Aorta (tissue), 5 donors: Measurements from ENCODE around the gene NIPSNAP3A. TPM values are rescaled to one million over a fixed set of nuclear protein-coding genes. Genes with fewer than 3 reads are reported as not detected.

Experiments
- ATAC-seq: fragments of 200-7000 bp; cut with Tn5 transposase; one replicate; pipeline ENCODE4 v1.9.1; 2022; ENCODE audit warnings: moderate library complexity; ENCODE audit not compliant: low FRiP score
- DNase-seq, 2 donors: peaks; one replicate each; pipeline ENCODE4 v3.0.0-alpha.2; 2020
- H3K27ac ChIP-seq, 2 donors: one replicate each; pipeline ENCODE4 v1.5.1; 2013; ENCODE audit warnings: low read length in 2 of 2, mild to moderate bottlenecking in 2 of 2, moderate library complexity in 2 of 2, control low read depth in 1 of 2, inconsistent platforms in 1 of 2, low read depth in 1 of 2
- H3K27me3 ChIP-seq, 2 donors: one replicate each; pipeline ENCODE4 v1.6.1; 2013; ENCODE audit warnings: control low read depth in 1 of 2, low read length in 1 of 2, mild to moderate bottlenecking in 1 of 2, moderate library complexity in 1 of 2; ENCODE audit not compliant: insufficient read depth in 2 of 2, control insufficient read depth in 1 of 2
- H3K36me3 ChIP-seq, 2 donors: one replicate each; pipeline ENCODE4 v1.6.1; 2013; ENCODE audit warnings: control low read depth in 1 of 2, low read length in 1 of 2, mild to moderate bottlenecking in 1 of 2; ENCODE audit not compliant: insufficient read depth in 2 of 2, control insufficient read depth in 1 of 2
- H3K4me1 ChIP-seq, 2 donors: one replicate each; pipeline ENCODE4 v1.6.1; 2013; ENCODE audit warnings: low read length in 2 of 2, control low read depth in 1 of 2, mild to moderate bottlenecking in 1 of 2, moderate library complexity in 1 of 2; ENCODE audit not compliant: insufficient read depth in 2 of 2, control insufficient read depth in 1 of 2
- H3K4me3 ChIP-seq, 2 donors: one replicate each; pipeline ENCODE4 v1.5.1; 2013; ENCODE audit warnings: low read length in 2 of 2, control low read depth in 1 of 2, mild to moderate bottlenecking in 1 of 2
- H3K9me3 ChIP-seq: one replicate; pipeline ENCODE4 v1.6.1; 2013; ENCODE audit warnings: mild to moderate bottlenecking, low read length; ENCODE audit not compliant: control insufficient read depth
- WGBS, 2 donors: extraction: QIAGEN DNeasy Blood & Tissue Kit; methylation state at CpG; one replicate each; pipeline ENCODE4 v1.1.7; 2013; 5-methylcytosine and 5-hydroxymethylcytosine counted together
- intact Hi-C, 2 donors: fragments of 100-400 bp; cut with DNase I; formaldehyde crosslinking; loops; one replicate each; pipeline versions ENCODE4 v1.14.2 to v1.15.0; 2022
- polyA plus RNA-seq, 2 donors: library from polyadenylated mRNA; stranded (reverse); fragments of 200-250 nt; gene quantifications; one replicate each; pipeline ENCODE4 v1.2.3, GENCODE V29; 2013
- total RNA-seq, 2 donors: library from RNA; stranded (reverse); fragmentation: NEBNext Ultra II Directional; extraction: Animal tissue kit (Norgen Biotek cat#: 25700); gene quantifications; one replicate each; pipeline ENCODE4 v1.2.1, GENCODE V29; 2021
- donor health status: healthy with polysubstance abuse.
- donor health status: Bipolar disorder and iron deficiency.
- donor health status: DM: no; HTN: no; CAD: no.
- donor health status: DM: no; HTN: no; CAD: no.
- donor health status: DM: yes; HTN: yes; CAD: no.

The NIPSNAP3A gene
- total and polyA plus RNA-seq, 4 donors, result 24.2 to 34.8 (median 30.2) TPM

- H3K36me3 ChIP-seq, result peaks cover 12% of the 10 kb centered on the region in 2 donors
- intact Hi-C loops, result no loop called here
- no peak for ATAC-seq
These were observed 55.4 kb downstream of the NIPSNAP3A start for GRCh38 chr9:104802906-104803305.

GRCh38 chr9:104805441-104805840 lies 58.0 kb downstream of the NIPSNAP3A start:
- ATAC-seq (no peak), DNase-seq (no peak)
- H3K27me3 ChIP-seq, result no peaks in the 10 kb centered on the region
- peaks cover 8 to 9% of the 10 kb centered on the region in 2 donors for H3K36me3 ChIP-seq
- intact Hi-C loops, result no loop called here
- 97 to 98% methylated on average over 2 of the region's 2 CpGs for WGBS, 2 donors
- no peaks in the 10 kb centered on the region for H3K9me3 ChIP-seq
- H3K27ac ChIP-seq, result no peak overlapping the region
- no peaks in the 10 kb centered on the region for H3K4me1 ChIP-seq
- H3K4me3 ChIP-seq, result no peak overlapping the region

More at GRCh38 chr9:104802906-104803305, 55.4 kb downstream of the NIPSNAP3A start:
- H3K9me3 ChIP-seq, result no peaks in the 10 kb centered on the region
- DNase-seq, result no peak
- no peaks in the 10 kb centered on the region for H3K27me3 ChIP-seq
- no peaks in the 10 kb centered on the region for H3K4me1 ChIP-seq
- H3K27ac ChIP-seq, result no peak overlapping the region
- WGBS, 2 donors, result 83 to 94% methylated on average over 2 of the region's 2 CpGs
- H3K4me3 ChIP-seq, result no peak overlapping the region

DNA sequence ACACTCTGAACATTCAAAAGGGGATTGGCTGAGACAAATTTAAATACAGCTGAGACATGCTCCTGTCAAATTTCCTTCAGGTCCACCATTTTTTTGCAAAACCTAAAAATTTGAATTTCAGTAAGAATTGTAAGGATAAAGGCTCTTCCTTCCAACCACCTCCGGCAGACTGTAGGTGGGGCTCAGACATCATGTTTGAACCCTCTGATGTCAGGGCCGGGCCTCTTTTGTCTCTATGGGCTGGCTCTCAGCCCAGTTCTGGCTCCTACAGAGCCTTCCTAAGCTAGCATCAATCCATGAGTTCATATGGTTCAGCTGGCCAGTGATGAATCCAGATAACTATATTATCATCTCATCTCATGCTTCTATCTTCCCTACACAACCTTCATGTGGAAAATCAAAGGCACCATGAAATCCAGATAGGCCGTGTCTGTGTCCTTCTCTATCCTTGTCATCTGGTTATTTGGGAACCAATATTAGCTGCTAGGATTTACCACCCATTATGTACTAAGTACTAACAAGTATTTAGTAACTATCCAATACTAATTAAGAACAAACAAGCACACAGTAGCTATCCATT lies 60.6 kb downstream of the NIPSNAP3A start:
- ATAC-seq, result no peak
- 70 to 72% methylated on average over 3 of the region's 3 CpGs for WGBS, 2 donors
- H3K27ac ChIP-seq, result no peak overlapping the region
- intact Hi-C loops, result no loop called here
- H3K9me3 ChIP-seq, result no peaks in the 10 kb centered on the region
- H3K4me1 ChIP-seq, result no peaks in the 10 kb centered on the region
- H3K4me3 ChIP-seq, result no peak overlapping the region
- no peaks in the 10 kb centered on the region for H3K27me3 ChIP-seq
- peaks cover 8% of the 10 kb centered on the region in 2 donors for H3K36me3 ChIP-seq
- no peak for DNase-seq

Other genes starting within 250 kb of the NIPSNAP3A start
- not detected for gene OR13F1, start 243.4 kb upstream of the NIPSNAP3A start, total RNA-seq
- not detected for gene OR13F1, start 243.4 kb upstream of the NIPSNAP3A start, polyA plus RNA-seq
- not detected for gene OR13C4, start 220.5 kb upstream of the NIPSNAP3A start, total RNA-seq
- gene OR13C4, start 220.5 kb upstream of the NIPSNAP3A start, polyA plus RNA-seq, result not detected
- gene OR13C3, start 210.8 kb upstream of the NIPSNAP3A start, total RNA-seq, result not detected
- gene OR13C3, start 210.8 kb upstream of the NIPSNAP3A start, polyA plus RNA-seq, result not detected
- not detected for gene OR13C8, start 178.5 kb upstream of the NIPSNAP3A start, total RNA-seq
- not detected for gene OR13C8, start 178.5 kb upstream of the NIPSNAP3A start, polyA plus RNA-seq
- not detected for gene OR13C5, start 148.3 kb upstream of the NIPSNAP3A start, total RNA-seq
- not detected for gene OR13C5, start 148.3 kb upstream of the NIPSNAP3A start, polyA plus RNA-seq
- gene OR13C2, start 142.1 kb upstream of the NIPSNAP3A start, total RNA-seq, result not detected
- gene OR13C2, start 142.1 kb upstream of the NIPSNAP3A start, polyA plus RNA-seq, result not detected
- gene OR13C9, start 129.5 kb upstream of the NIPSNAP3A start, total RNA-seq, result not detected
- gene OR13C9, start 129.5 kb upstream of the NIPSNAP3A start, polyA plus RNA-seq, result not detected
- not detected for gene OR13D1, start 53.2 kb upstream of the NIPSNAP3A start, total RNA-seq
- gene OR13D1, start 53.2 kb upstream of the NIPSNAP3A start, polyA plus RNA-seq, result not detected
- 10 to 100 TPM in 1 of 2 donors, 1 to 10 TPM in 1; 7.8 to 12.6 TPM for gene NIPSNAP3B, start 16.4 kb downstream of the NIPSNAP3A start, total RNA-seq
- 1 to 10 TPM; 1.4 to 8.9 TPM for gene NIPSNAP3B, start 16.4 kb downstream of the NIPSNAP3A start, polyA plus RNA-seq
- 10 to 100 TPM; 26.3 to 44.7 TPM for gene ABCA1, start 180.5 kb downstream of the NIPSNAP3A start, total RNA-seq
- 10 to 100 TPM in 1 of 2 donors, 1 to 10 TPM in 1; 5.4 to 13.2 TPM for gene ABCA1, start 180.5 kb downstream of the NIPSNAP3A start, polyA plus RNA-seq